Activated gamma-delta T cell treated with Interleukin-2 at 50 U/mL for 16 hours (primary cell): ENCODE data around the gene OR6C3.
"Not testable (repeated sequence)": the region's sequence is repeated elsewhere in the genome, so short reads cannot be mapped to it uniquely, and the experiment has no call there.

Experiments used
- DNase-seq: peaks from one replicate; pipeline ENCODE4 v3.0.0-alpha.2; 2020

Gene OR6C3

DNA sequence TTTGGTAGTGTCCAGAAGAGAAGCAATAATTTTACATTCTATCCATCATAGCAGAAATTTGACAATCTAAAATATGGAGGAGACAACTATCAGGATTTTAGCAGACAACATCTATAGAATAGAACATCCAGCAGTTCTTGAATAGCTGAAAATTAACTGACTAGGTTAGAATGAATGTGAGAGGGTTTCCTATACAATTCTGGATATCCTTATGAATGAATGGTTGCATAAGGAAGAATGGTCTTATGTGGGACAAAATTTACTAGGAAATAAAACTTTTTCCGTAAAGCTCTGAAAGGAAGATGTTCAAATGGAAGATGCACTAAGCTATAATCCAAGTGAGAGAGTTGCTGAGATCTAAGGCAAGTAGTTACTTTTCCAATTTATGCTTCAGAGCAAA, at the start of gene OR6C3:
OR6C3 (plus strand) TSS at position 301 of the 400 bp plus-strand sequence. CDS start 955 bp downstream, outside the sequence.
- no peak for DNase-seq

DNA sequence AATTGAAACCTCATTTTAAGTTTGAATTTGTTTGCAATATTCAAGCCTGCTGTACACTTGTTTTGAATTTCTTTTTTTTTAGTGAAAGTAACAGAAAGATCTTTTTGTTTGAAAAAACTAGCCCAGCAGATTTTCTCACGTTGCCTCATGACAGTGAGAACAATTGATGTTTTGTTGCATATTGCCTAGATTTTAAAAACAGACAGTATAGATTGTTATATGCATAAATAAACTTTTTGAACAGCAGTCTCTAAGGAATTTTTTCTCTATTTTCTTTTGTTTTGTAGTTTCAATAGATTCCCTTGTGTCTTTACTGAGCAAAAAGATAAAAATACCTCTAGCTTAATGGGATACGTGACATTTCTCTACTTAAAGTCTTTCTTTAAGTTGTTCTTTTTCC, 49.6 kb upstream of the OR6C3 start:
- no peak for DNase-seq

DNA sequence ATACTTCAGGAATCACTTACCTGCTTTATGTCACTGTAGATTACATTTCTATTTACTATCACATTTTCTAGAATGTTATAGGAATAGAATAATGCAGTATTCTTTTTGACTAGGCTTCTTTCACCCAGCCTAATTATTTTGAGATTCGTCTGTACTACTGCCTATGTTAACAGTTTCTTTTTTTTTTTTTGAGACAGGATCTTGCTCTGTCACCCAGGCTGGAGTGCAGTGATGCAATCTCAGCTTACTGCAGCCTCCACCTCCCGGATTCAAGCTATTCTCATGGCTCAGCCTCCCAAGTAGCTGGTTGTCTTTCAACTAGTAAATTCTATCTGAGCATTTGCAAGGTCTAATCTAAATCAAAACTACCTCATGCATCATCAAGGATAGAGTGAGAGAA, 40.5 kb upstream of the OR6C3 start:
- DNase-seq = no peak

DNA sequence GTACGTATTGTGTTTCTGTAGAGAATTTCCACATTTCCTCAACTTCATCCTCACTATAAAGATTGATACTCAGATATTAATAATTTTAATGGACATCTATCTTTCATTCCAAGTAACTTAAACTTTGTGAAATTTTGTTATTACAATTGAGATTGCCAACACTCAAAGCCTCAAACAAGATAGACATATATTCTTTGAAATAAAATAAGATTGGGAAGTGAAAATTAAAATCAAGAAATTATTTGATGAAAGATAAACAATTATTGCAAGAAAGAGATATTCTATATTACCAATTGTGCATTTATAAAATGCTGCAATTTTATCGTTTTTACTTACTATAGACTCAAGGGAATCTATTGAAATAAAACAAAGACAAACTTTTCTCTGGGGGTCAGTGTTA, 34.1 kb upstream of the OR6C3 start, which contains the start of gene OR6C6:
OR6C6 (minus strand) TSS at position 101 of the 400 bp plus-strand sequence. CDS start 1,337 bp downstream, outside the sequence.
- DNase-seq = no peak

DNA sequence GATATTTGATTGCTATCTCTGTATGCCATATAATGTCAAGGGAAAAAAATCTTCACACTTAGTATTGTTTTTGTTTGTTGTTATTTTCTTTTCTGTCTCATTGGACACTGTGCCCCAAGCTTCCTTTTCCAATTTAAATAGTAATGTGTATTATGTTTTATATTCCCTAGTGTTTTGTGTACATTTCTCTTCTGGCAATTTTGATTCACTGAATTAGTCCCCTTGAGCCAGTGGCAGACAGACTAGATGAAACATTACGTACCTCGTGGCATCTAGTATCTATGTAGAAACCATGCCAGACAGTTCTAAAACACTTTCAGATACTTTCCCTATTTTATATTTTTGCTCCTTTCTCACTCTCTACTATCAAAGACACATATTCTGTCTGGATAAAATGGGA, 16.5 kb upstream of the OR6C3 start, which contains the start of gene OR6C1:
OR6C1 (plus strand) TSS at position 301 of the 400 bp plus-strand sequence. CDS start 6,257 bp downstream, outside the sequence.
- DNase-seq = no peak

DNA sequence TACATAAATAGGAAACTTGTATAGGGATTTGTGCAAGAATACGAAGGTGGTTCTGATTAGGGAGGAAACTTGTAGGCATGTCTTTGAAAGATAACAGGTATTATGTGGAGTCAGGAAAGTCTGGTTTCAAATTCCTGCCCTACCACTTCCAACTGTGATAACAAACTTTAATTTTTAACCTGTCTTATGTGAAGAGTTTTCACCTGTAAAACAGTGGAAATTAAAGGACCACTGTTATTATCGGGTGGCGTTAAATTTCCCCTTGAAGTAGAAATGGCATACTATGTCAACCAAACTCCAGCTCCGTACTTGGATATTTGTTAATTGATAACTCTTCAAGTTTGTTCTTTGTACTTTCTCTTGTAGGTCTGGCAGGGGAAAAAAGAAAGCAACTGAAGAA, 10.3 kb upstream of the OR6C3 start:
- no peak for DNase-seq

DNA sequence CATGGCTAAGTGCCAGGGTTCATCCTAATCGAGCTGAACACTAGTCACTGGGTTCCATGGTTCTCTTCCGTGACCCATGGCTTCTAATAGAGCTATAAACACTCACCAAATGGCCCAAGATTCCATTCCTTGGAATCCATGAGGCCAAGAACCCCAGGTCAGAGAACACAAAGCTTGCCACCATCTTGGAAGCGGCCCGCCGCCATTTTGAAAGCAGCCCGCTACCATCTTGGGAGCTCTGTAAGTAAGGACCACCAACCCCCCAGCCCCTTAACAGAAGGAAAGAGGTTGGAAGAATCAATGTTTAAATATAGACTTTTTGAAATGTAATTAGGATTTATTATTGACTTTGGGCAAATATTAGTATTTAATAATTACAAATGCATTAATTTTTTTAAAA, 4.7 kb upstream of the OR6C3 start:
- DNase-seq = not testable (repeated sequence)

DNA sequence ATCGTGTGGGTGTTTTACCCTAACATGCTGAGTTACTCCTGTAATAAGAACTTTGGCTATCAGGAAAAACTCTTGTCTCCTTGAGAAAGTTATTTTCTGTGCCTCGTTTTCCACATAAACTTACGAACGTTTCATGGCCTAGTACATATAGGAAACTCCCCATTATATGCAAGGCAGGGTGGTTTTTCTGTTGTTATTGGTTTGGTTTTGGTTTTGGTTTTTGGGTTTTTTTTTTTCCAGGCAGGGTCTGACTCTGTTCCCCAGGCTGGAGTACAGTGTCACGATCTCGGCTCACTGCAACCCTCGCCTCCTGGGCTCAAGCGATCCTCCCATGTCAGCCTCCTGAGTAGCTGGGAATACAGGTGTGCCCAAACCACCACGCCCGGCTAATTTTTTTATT, 5.5 kb downstream of the OR6C3 start:
- DNase-seq = no peak

DNA sequence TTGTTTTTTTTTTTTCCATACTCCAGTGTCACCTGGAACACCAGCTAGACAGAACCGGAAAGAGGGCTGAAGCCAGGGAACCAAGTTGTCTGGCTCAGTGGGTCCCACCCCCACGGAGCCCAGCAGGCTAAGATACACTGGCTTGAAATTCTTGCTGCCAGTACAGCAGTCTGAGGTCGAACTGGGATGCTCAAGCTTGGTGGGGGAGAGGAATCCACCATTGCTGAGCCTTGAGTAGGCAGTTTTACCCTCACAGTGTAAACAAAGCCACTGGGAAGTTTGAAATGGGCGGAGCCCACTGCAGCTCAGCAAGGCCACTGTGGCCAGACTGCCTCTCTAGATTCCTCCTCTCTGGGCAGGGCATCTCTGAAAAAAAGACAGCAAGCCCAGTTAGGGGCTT, 24.8 kb downstream of the OR6C3 start:
- DNase-seq = not testable (repeated sequence)

DNA sequence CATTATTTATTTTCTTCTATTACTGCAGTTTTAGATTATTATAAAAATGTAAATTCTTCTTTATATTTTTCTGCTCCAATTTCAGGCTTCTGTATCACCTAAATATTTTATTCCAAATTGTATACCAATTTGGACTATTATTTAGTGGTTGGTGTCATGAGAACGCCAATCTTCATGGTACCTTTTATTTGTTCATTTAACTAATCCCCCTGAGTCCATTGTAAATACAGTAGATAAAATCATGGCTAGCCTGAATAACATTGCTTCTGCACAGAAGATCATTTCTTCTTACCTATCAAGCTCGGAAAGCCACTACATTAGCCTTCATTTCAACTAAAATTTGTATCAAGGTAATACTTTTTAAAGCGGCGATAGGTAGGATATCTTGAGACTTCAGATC, 32.1 kb downstream of the OR6C3 start, which contains the start of gene OR6C75:
OR6C75 (plus strand) TSS at position 301 of the 400 bp plus-strand sequence. CDS start 2,136 bp downstream, outside the sequence.
- no peak for DNase-seq

DNA sequence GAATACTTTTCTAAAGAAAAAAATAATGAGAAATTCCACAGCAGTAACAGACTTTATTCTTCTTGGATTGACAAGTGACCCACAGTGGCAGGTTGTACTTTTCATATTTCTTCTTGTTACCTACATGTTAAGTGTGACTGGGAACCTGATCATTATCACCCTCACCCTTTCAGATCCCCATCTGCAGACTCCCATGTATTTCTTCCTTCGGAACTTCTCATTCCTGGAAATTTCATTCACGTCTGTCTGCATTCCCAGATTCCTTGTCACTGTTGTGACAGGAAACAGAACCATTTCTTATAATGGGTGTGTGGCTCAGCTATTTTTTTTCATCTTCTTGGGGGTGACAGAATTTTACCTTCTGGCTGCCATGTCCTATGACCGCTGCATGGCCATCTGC, 34.5 kb downstream of the OR6C3 start:
- no peak for DNase-seq

DNA sequence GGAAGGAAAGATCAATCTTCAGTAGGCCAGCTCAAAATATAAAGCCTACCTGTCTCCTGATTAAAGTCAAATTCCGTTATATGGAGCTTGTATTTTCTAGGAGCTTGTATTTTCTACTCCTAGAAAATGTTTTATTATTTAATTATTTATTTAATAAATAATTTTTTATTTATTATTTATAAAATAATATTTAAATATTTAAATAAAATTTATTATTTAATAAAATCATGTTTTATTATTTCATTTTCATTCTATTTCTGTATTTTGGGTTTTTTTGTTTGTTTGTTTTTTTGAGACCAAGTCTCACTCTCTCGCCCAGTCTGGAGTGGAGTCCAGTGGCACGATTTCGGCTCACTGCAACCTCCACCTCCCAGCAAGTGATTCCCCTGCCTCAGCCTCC, 42.0 kb downstream of the OR6C3 start:
- DNase-seq = no peak
